H1 (cell line): ENCODE data around the gene MUC5B. TPM values are rescaled to one million over a fixed set of nuclear protein-coding genes. Genes with fewer than 3 reads are reported as not detected.

ENCODE experiments used
- CTCF ChIA-PET: fragments of 300-600 bp; sonication (Branson Sonifier 250); formaldehyde crosslinking; loops from one replicate; lab custom pipeline; 2021; ENCODE audit not compliant: partially characterized antibody; lab: Charles Lee
- POLR2A ChIA-PET: fragments of 300-600 bp; sonication (Branson Sonifier 250); formaldehyde crosslinking; loops from one replicate; lab custom pipeline; 2021; ENCODE audit warnings: inconsistent platforms; ENCODE audit not compliant: partially characterized antibody; lab: Charles Lee
- DNase-seq, 2 experiments: peaks; one replicate each; pipeline versions ENCODE4 v3.0.0 to v3.0.0-alpha.2; 2010 to 2022; ENCODE audit warnings: low spot score in 2 of 2, low read depth in 1 of 2, mixed read lengths in 1 of 2
- FAIRE-seq: peaks from 2 replicates; lab custom pipeline; 2011; peaks lifted over from hg19 to GRCh38; lab: Jason Lieb, UNC
- H2AFZ ChIP-seq: 2 replicates; pipeline ENCODE4 v1.8.1; 2012; ENCODE audit warnings: low read length, inconsistent platforms
- H2AK5ac ChIP-seq: 2 replicates; pipeline ENCODE4 v1.6.1; 2013; ENCODE audit warnings: low read depth, low read length
- H2BK120ac ChIP-seq: replicated peaks from 2 replicates; pipeline ENCODE3; 2013; ENCODE audit warnings: low read depth, low read length, inconsistent platforms
- H2BK12ac ChIP-seq: 2 replicates; pipeline ENCODE4 v1.6.1; 2013; ENCODE audit warnings: low read depth, low read length
- H2BK15ac ChIP-seq: 2 replicates; pipeline ENCODE4 v1.6.1; 2013; ENCODE audit warnings: low read length
- H2BK20ac ChIP-seq: 2 replicates; pipeline ENCODE4 v1.6.1; 2013; ENCODE audit warnings: low read length
- H2BK5ac ChIP-seq: 2 replicates; pipeline ENCODE4 v1.6.1; 2013; ENCODE audit warnings: low read depth, low read length
- H3K14ac ChIP-seq: 2 replicates; pipeline ENCODE4 v1.6.1; 2013; ENCODE audit warnings: inconsistent platforms; ENCODE audit not compliant: insufficient read length
- H3K18ac ChIP-seq: 2 replicates; pipeline ENCODE4 v1.6.1; 2013; ENCODE audit warnings: low read length; ENCODE audit errors: extremely low read depth
- H3K23ac ChIP-seq: 2 replicates; pipeline ENCODE4 v1.6.1; 2013; ENCODE audit warnings: inconsistent platforms; ENCODE audit not compliant: insufficient read length
- H3K23me2 ChIP-seq: 2 replicates; pipeline ENCODE4 v1.6.1; 2013; ENCODE audit warnings: low read depth, low read length
- H3K27ac ChIP-seq: 2 replicates; pipeline ENCODE4 v1.6.1; 2011; ENCODE audit warnings: low read depth, low read length, inconsistent platforms
- H3K27me3 ChIP-seq, 4 experiments: replicated peaks in 1 of 4; 1 replicate in 1 of 4; 2 replicates in 3 of 4; pipeline versions ENCODE4 v1.6.1 to v1.8.1; 2011 to 2013; ENCODE audit warnings: low read length in 3 of 4, mild to moderate bottlenecking in 3 of 4, inconsistent platforms in 2 of 4, mixed read lengths in 2 of 4, moderate library complexity in 1 of 4; ENCODE audit not compliant: control insufficient read depth in 3 of 4, insufficient read depth in 3 of 4; ENCODE audit errors: extremely low read depth in 1 of 4
- H3K36me3 ChIP-seq, 4 experiments: 2 replicates each; pipeline versions ENCODE4 v1.6.1 to v1.8.1; 2011 to 2013; ENCODE audit warnings: mild to moderate bottlenecking in 4 of 4, low read length in 3 of 4, moderate library complexity in 2 of 4, control low read depth in 1 of 4, inconsistent platforms in 1 of 4; ENCODE audit not compliant: insufficient read depth in 4 of 4, control insufficient read depth in 2 of 4
- H3K4ac ChIP-seq: replicated peaks from 2 replicates; pipeline ENCODE3; 2013; ENCODE audit warnings: low read length, low read depth, mixed read lengths, inconsistent platforms; ENCODE audit not compliant: insufficient read length
- H3K4me1 ChIP-seq, 4 experiments: replicated peaks in 1 of 4; 1 replicate in 1 of 4; 2 replicates in 3 of 4; pipeline versions ENCODE4 v1.6.1 to v1.8.1; 2011 to 2013; ENCODE audit warnings: low read length in 3 of 4, inconsistent platforms in 2 of 4, mixed read lengths in 1 of 4; ENCODE audit not compliant: insufficient read depth in 4 of 4, control insufficient read depth in 3 of 4
- H3K4me2 ChIP-seq, 2 experiments: 2 replicates each; pipeline versions ENCODE4 v1.6.1 to v1.8.1; 2011 to 2013; ENCODE audit warnings: low read depth in 2 of 2, low read length in 2 of 2, control low read depth in 1 of 2, inconsistent platforms in 1 of 2, mild to moderate bottlenecking in 1 of 2; ENCODE audit not compliant: insufficient read depth in 1 of 2
- H3K4me3 ChIP-seq, 4 experiments: fragments of 200-600, 300-600 bp in 1 of 4; sonication (generic), shearing (Covaris generic), sonication (Bioruptor Twin) in 1 of 4; 2 replicates each; pipeline versions ENCODE4 v1.5.1 to v1.8.1; 2011 to 2016; ENCODE audit warnings: low read length in 4 of 4, low read depth in 3 of 4, control low read depth in 2 of 4, inconsistent platforms in 2 of 4, mild to moderate bottlenecking in 2 of 4, mixed read lengths in 1 of 4, moderate library complexity in 1 of 4; ENCODE audit not compliant: insufficient read depth in 2 of 4; ENCODE audit errors: extremely low read depth in 1 of 4
- H3K56ac ChIP-seq: replicated peaks from 2 replicates; pipeline ENCODE3; 2013; ENCODE audit warnings: low read depth, mild to moderate bottlenecking, mixed read lengths, low read length, inconsistent platforms; ENCODE audit not compliant: insufficient read length
- H3K79me1 ChIP-seq: 2 replicates; pipeline ENCODE4 v1.6.1; 2013; ENCODE audit warnings: low read depth, low read length, control low read depth
- H3K79me2 ChIP-seq, 2 experiments: 2 replicates each; pipeline versions ENCODE4 v1.6.1 to v1.8.1; 2012 to 2013; ENCODE audit warnings: low read length in 2 of 2, mild to moderate bottlenecking in 2 of 2, inconsistent platforms in 1 of 2; ENCODE audit not compliant: insufficient read depth in 2 of 2, control insufficient read depth in 1 of 2
- H3K9ac ChIP-seq, 4 experiments: replicated peaks in 1 of 4; 1 replicate in 1 of 4; 2 replicates in 3 of 4; pipeline versions ENCODE4 v1.6.1 to v1.8.1; 2011 to 2013; ENCODE audit warnings: low read depth in 3 of 4, low read length in 3 of 4, control low read depth in 2 of 4, mild to moderate bottlenecking in 2 of 4, moderate library complexity in 2 of 4, inconsistent platforms in 1 of 4; ENCODE audit errors: extremely low read depth in 1 of 4
- H3K9me3 ChIP-seq, 2 experiments: 2 replicates each; pipeline versions ENCODE4 v1.6.1 to v1.8.1; 2012 to 2013; ENCODE audit warnings: mild to moderate bottlenecking in 2 of 2, moderate library complexity in 2 of 2, control low read depth in 1 of 2, inconsistent platforms in 1 of 2, low read depth in 1 of 2, low read length in 1 of 2, mixed read lengths in 1 of 2; ENCODE audit not compliant: insufficient read depth in 2 of 2
- H4K20me1 ChIP-seq, 2 experiments: replicated peaks in 1 of 2; 2 replicates each; pipeline versions ENCODE3 to v1.8.1; 2011 to 2013; ENCODE audit warnings: inconsistent platforms in 2 of 2, low read length in 2 of 2, mild to moderate bottlenecking in 1 of 2; ENCODE audit not compliant: insufficient read depth in 2 of 2, control insufficient read depth in 1 of 2
- H4K5ac ChIP-seq: 2 replicates; pipeline ENCODE4 v1.6.1; 2013; ENCODE audit warnings: low read length, low read depth, mixed read lengths, inconsistent platforms; ENCODE audit not compliant: insufficient read length
- H4K8ac ChIP-seq: 2 replicates; pipeline ENCODE4 v1.8.0; 2013; ENCODE audit warnings: mild to moderate bottlenecking, moderate library complexity, low read length, inconsistent platforms; ENCODE audit not compliant: insufficient read depth; ENCODE audit errors: extremely low read depth
- H4K91ac ChIP-seq: replicated peaks from 2 replicates; pipeline ENCODE3; 2013; ENCODE audit warnings: low read length, mixed read lengths, inconsistent platforms; ENCODE audit not compliant: insufficient read length
- ASH2L ChIP-seq: fragments of 200-600, 300-600 bp; sonication (generic); IDR thresholded peaks from one replicate; pipeline ENCODE4 v1.7.1; 2017; ENCODE audit warnings: low read length
- HDAC2 ChIP-seq, 2 experiments: fragments of 300-600 bp in 1 of 2; sonication (generic) in 1 of 2; IDR thresholded peaks; 2 replicates each; pipeline ENCODE4 v1.6.1; 2011 to 2012; ENCODE audit warnings: low read depth in 2 of 2, low read length in 2 of 2, mild to moderate bottlenecking in 2 of 2, moderate library complexity in 2 of 2, borderline replicate concordance in 1 of 2, inconsistent platforms in 1 of 2
- KDM4A ChIP-seq: IDR thresholded peaks from one replicate; pipeline ENCODE4 v1.7.1; 2012; ENCODE audit warnings: low read depth, mild to moderate bottlenecking, moderate library complexity, low read length, inconsistent platforms; ENCODE audit not compliant: severe bottlenecking
- NRF1 ChIP-seq: IDR thresholded peaks from 2 replicates; pipeline ENCODE4 v1.6.1; 2011; ENCODE audit warnings: mild to moderate bottlenecking, low read depth, low read length, improper control_type of control experiment
- RNF2 ChIP-seq: fragments of 200-900, 300-1000 bp; sonication (generic); IDR thresholded peaks from 2 replicates; pipeline ENCODE4 v1.7.1; 2016; ENCODE audit warnings: borderline replicate concordance, low read depth, mild to moderate bottlenecking, antibody characterized with exemption, low read length; ENCODE audit not compliant: poor library complexity, severe bottlenecking; ENCODE audit errors: missing control alignments
- TAF1 ChIP-seq: IDR thresholded peaks from 2 replicates; pipeline ENCODE4 v1.6.1; 2011; ENCODE audit warnings: mild to moderate bottlenecking, low read depth, low read length
- WGBS, 2 experiments: shearing (Covaris generic) in 1 of 2; methylation state at CpG; one replicate each; pipeline versions ENCODE4 v1.1.6 to v1.1.7; 2013 to 2015; ENCODE audit warnings: low lambda C conversion rate in 2 of 2, mixed read lengths in 2 of 2, inconsistent platforms in 1 of 2, low coverage in 1 of 2, missing lambda C conversion rate in 1 of 2; ENCODE audit not compliant: insufficient replicate concordance in 2 of 2, insufficient coverage in 1 of 2, insufficient read length in 1 of 2; ENCODE audit errors: extremely low coverage in 1 of 2, missing lambda C conversion rate in 1 of 2; 5-methylcytosine and 5-hydroxymethylcytosine counted together
- polyA plus RNA-seq, 7 experiments: library from polyadenylated mRNA; depleted of rRNA in 3 of 7; stranded (reverse) in 5 of 7; unstranded in 2 of 7; fragments of >200 nt in 5 of 7; fragments of 200-250 nt in 2 of 7; gene quantifications; 1 replicate in 5 of 7; 2 replicates in 1 of 7; 4 replicates in 1 of 7; pipeline versions ENCODE4 v1.2.1 to v1.2.3, GENCODE V29; 2011 to 2013; ENCODE audit warnings: missing spikeins in 2 of 7, mixed read lengths in 2 of 7
- total RNA-seq: library from RNA; stranded (reverse); fragmentation: NEBNext Ultra II Directional; extraction: Animal tissue kit (Norgen Biotek cat#: 25700); gene quantifications from 2 replicates; pipeline ENCODE4 v1.2.1, GENCODE V29; 2021
- TF ChIP-seq, protein P1 (sequence below), 3 experiments: IDR thresholded peaks; 1 replicate in 2 of 3; 2 replicates in 1 of 3; pipeline versions ENCODE4 v1.5.1 to v1.6.1; 2011; ENCODE audit warnings: low read length in 3 of 3, mild to moderate bottlenecking in 3 of 3, inconsistent platforms in 2 of 3, low read depth in 1 of 3, moderate library complexity in 1 of 3; ENCODE audit not compliant: insufficient read depth in 1 of 3; ENCODE audit errors: control extremely low read depth in 1 of 3

MUC5B gene
- total and polyA plus RNA-seq, 2 of the 8 experiments (the other 6 are each of a cell fraction or from before 2014, with no cell fraction given) = 0.02 to 0.03 TPM

DNA sequence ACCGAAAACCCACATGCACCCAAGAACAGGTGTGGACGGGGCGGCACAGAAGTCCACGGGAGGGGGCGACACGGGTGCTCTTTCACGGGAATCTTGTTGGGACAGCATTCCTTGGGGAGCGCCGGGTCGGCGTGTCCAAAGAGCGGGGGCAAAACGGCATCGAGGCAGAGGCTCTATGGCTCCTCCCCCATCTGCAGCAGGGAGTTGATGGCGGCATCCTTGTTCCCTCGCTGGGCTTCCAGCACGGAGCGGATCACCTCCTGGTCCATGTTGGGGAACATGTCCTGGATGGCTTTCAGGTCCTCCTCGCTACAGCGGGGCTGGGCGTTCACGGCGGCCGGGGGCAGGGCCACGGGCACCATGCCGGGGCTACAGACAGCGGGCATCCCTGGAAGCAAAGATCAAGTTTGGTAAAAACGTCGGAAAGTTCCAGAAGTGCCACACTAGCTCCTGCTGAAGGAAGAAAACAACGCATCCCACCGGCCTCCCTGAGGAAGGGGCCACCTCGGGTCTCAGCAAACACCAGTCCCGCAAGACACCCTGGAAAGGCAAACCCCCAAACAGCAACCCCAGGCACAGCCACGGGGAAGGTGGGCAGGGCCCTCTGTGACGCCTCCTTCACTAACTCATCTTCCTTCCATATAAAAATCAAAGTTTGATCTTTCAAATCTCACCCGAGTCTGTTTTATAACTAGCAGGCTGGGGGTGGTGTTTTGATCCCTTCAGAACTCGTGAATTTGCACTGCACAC lies 54.2 kb downstream of the MUC5B start:
- Histone ChIP-seq H4K20me1 (peaks cover 0 to 13% of the 10 kb centered on the region in 2 experiments), H2AFZ (no peak overlapping the region), H3K27ac (no peak overlapping the region), H4K91ac (no peak overlapping the region), H3K4me1 (no peaks in the 10 kb centered on the region; a peak in 1 of 7 replicates), H3K4me3 (no peak overlapping the region), H3K14ac (no peak overlapping the region), H3K27me3 (no peaks in the 10 kb centered on the region), H2BK20ac (no peak overlapping the region), H2BK120ac (no peak overlapping the region), H3K56ac (no peak overlapping the region), H3K23me2 (no peaks in the 10 kb centered on the region), H3K9ac (no peak overlapping the region), H3K36me3 (peaks cover 2 to 14% (median 11%) of the 10 kb centered on the region in 4 experiments; a peak in 6 of 8 replicates), H3K4me2 (no peak overlapping the region), H4K5ac (no peak overlapping the region), H3K9me3 (no peaks in the 10 kb centered on the region; a peak in 1 of 4 replicates), H2BK15ac (no peak overlapping the region), H2BK12ac (no peak overlapping the region), H2AK5ac (no peak overlapping the region), H3K79me1 (peaks cover 6% of the 10 kb centered on the region; the same call in 1 of the 2 replicates), H3K79me2 (no peaks in the 10 kb centered on the region), H3K23ac (no peak overlapping the region), H3K4ac (no peak overlapping the region), H2BK5ac (no peak overlapping the region), H3K18ac (no peak overlapping the region), H4K8ac (no peak overlapping the region)
- no peak for FAIRE-seq
- ChIA-PET POLR2A (interaction anchor here (1.0 kb wide), 1 partner anchor 14 kb away, joined by 3 read pairs; no protein-coding TSS in a partner anchor), CTCF (interaction anchor here (0.7 to 2.1 kb wide), 5 partner anchors 10 to 223 kb away, joined by 3 to 6 read pairs (median 3); no protein-coding TSS in a partner anchor)
- DNase-seq = no peak
- WGBS, 2 experiments = 94% methylated on average over 37 of the region's 37 CpGs; no CpG with 5 or more reads in 1 of the 2 experiments
- TF ChIP-seq RNF2 = no peak
- no peak for TF ChIP-seq TAF1
- no peak for TF ChIP-seq HDAC2 (IDR thresholded peaks at IDR 0.05; ENCODE audit: borderline replicate concordance in 1 of 2, low read depth in 2 of 2, low read length in 2 of 2)
- TF ChIP-seq, protein P1, sequence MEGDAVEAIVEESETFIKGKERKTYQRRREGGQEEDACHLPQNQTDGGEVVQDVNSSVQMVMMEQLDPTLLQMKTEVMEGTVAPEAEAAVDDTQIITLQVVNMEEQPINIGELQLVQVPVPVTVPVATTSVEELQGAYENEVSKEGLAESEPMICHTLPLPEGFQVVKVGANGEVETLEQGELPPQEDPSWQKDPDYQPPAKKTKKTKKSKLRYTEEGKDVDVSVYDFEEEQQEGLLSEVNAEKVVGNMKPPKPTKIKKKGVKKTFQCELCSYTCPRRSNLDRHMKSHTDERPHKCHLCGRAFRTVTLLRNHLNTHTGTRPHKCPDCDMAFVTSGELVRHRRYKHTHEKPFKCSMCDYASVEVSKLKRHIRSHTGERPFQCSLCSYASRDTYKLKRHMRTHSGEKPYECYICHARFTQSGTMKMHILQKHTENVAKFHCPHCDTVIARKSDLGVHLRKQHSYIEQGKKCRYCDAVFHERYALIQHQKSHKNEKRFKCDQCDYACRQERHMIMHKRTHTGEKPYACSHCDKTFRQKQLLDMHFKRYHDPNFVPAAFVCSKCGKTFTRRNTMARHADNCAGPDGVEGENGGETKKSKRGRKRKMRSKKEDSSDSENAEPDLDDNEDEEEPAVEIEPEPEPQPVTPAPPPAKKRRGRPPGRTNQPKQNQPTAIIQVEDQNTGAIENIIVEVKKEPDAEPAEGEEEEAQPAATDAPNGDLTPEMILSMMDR (IDR thresholded peaks at IDR 0.05; ENCODE audit: control extremely low read depth in 1 of 3, insufficient read depth in 1 of 3, low read depth in 1 of 3, low read length in 3 of 3) = no peak
- no peak for TF ChIP-seq ASH2L
- no peak for TF ChIP-seq NRF1
- no peak for TF ChIP-seq KDM4A
